LNCAP (cell line): ENCODE measurements around the gene DCC.

Experiments
- TF ChIP-seq, protein P1 (sequence below): fragments of 450-650 bp; IDR thresholded peaks from 2 replicates; pipeline ENCODE4 v1.5.1; 2017; ENCODE audit warnings: mild to moderate bottlenecking

DCC gene

DNA sequence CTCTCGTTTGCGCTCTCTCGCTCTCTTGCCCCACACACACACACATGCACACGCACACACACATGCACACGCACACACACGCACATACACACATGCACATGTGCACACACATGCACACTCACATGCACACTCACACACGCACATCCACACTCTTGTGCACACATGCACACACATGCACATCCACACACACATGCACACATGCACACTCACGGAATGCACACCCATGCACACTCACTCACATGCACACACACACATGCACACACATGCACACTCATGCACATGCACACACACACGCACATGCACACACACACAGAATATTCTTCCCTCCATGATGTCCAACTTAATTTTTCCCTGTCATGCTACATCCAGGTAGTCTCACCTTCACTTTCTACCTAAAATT is 360.1 kb downstream of the DCC start:
- TF ChIP-seq, protein P1, sequence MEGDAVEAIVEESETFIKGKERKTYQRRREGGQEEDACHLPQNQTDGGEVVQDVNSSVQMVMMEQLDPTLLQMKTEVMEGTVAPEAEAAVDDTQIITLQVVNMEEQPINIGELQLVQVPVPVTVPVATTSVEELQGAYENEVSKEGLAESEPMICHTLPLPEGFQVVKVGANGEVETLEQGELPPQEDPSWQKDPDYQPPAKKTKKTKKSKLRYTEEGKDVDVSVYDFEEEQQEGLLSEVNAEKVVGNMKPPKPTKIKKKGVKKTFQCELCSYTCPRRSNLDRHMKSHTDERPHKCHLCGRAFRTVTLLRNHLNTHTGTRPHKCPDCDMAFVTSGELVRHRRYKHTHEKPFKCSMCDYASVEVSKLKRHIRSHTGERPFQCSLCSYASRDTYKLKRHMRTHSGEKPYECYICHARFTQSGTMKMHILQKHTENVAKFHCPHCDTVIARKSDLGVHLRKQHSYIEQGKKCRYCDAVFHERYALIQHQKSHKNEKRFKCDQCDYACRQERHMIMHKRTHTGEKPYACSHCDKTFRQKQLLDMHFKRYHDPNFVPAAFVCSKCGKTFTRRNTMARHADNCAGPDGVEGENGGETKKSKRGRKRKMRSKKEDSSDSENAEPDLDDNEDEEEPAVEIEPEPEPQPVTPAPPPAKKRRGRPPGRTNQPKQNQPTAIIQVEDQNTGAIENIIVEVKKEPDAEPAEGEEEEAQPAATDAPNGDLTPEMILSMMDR = no peak

DNA sequence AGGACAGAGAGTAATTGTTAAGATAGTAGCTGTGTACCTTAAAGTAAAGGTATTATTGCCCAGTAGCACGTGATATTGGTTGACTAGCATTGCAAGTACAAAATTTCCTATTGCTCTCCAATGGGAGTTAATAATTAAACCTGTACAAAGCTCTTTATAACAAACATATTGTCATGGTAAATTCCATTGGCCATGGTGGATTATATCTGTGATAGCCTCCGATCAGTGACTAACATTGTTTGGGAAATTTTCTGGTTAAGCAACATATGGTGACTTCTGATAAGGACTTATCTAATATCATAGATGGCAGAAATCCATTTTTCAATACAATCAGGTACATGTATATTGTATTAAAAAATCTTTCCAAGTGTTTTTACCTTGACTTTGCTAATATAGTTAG is 360.8 kb downstream of the DCC start:
- TF ChIP-seq, protein P1 = no peak

DNA sequence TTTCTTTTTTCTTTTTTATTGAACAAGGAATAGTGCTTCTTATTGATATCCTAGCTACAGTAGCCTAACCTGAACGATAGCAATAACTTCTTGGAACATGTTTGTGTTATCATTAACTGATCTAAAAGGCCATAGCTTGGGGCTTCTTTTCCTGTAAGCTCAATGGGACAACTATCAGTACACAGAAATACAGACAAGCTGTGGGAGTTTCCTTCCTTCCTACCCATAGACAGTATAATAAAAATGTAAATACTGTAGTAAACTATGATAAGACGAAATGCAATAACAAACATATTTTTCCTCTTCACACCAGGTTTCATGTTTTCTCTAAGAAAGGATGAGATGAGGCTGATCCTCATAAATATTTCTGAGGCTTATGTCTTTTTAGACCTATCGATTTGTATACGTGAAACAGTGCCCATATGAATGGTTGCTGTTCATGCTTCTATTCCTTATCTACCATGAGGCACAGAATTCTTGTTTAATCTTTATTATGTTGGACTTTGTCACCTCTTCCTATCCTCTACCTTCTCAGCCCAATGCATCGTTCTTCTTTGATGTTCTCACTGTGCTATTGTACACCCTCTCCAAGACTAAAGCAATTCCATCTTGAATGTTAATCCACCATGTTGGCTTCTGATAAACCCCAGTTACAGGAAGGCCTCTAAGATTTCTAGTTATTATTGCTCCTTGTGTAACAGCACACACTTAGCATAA is 361.4 kb downstream of the DCC start:
- TF ChIP-seq, protein P1 = no peak

DNA sequence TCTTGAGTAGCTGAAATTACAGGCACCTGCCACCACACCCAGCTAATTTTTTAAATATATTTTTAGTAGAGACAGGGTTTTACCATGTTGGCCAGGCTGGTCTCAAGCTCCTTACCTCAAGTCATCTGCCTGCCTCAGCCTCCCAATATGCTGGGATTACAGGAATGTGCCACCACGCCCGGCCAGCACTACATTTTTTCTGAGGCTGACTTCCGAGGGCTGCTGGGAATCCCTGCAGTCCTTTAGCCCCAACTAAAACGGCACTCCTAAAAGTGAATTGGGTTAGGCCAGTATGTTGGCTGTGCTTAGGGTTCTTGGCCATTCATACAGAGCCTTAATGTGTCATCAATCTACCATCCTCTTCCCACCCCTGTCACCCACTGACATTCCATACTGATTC is 375.4 kb downstream of the DCC start:
- TF ChIP-seq, protein P1 = no peak

DNA sequence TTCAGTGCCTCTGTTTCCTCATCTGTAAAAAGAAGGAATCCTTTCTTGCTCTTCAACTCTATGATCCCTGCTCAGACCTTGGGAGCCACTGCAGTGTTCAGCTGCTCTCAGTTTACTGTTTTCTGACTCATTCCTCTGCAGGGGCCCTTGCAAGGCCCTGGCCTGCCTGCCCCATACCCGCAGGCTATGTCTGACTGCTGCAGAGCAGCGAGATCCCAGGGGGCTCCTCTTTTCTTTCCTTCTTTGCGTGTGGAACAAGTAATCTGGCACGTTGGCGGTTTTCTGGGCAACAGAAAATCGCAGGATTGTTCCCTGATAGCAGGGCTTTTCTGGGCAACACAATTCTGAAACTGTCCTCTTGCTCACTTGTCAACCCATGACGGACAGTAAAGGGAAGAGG is 376.0 kb downstream of the DCC start:
- TF ChIP-seq, protein P1 = no peak

DNA sequence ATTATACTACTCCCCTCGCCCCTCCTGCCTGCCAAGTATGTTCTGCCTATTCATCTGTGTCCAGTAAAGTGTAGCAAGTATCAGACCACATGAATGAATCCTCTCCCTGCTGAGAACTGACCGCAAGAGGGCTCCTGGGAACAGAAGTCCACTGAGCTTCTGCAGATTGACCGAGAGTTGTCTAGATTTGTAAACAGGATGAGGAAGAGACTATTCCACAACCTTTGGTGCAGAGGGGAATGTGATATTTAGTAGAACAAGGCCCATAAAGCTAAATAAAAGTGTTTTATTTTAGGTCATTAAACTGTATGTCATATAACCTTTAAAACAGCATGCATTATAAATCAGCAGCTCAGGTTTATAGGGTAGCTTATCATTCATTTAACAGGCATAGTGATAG is 377.0 kb downstream of the DCC start:
- TF ChIP-seq, protein P1 = peak; percentile 29; the same call in 1 of the 2 replicates

DNA sequence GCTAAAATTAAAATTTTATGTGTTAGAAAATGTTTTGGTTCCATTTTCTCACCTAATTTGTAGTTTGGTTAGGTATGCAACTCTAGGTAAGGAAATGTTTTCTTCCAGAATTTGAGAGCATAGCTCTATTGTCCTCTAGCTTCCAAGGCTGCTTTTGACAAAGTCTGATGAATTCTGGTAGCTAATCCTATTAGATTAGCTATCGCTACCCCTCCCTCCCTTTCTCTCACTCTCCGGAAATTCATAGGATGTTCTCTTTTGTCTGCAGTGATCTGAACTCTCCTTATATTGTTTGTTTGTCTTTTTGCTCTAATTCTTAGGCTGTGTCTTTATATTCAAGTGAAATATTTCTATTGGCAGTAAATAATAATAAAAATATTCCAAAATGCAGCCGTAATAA is 382.9 kb downstream of the DCC start:
- TF ChIP-seq, protein P1 = no peak

DNA sequence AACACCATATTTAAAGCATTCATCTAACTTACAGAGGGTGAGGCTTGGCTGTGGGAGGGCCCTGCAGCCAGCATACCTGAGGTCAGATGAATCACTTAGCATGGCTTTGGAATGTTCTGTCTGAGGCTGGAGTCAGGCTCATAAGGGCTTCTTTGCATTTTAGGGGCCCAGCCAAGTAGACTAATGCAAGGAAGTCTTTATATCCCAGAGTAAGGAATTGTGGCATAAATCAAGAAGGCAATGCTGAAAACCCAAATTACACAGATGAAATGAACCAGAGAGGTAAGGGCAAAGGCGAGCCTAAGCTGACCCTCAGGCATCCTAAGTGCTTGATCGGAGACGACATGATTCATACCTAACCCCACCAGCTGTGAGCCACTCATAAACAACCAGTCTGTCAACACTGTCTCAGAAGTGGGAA is 383.6 kb downstream of the DCC start:
- TF ChIP-seq, protein P1 = no peak
